Keratinocyte (primary cell): Measurements from ENCODE around the gene ARPC4. TPM values are rescaled to one million over a fixed set of nuclear protein-coding genes. Genes with fewer than 3 reads are reported as not detected.

Experiments
- DNase-seq: peaks from one replicate; pipeline ENCODE4 v3.0.0-alpha.2; 2011; ENCODE audit warnings: low read depth, missing footprints, low spot score
- FAIRE-seq: peaks from 2 replicates; lab custom pipeline; 2011; peaks lifted over from hg19 to GRCh38; lab: Jason Lieb, UNC
- H2AFZ ChIP-seq: 2 replicates; pipeline ENCODE4 v1.6.0; 2012; ENCODE audit warnings: low read length, control low read depth, inconsistent platforms; ENCODE audit not compliant: control insufficient read depth
- H3K27ac ChIP-seq: 2 replicates; pipeline ENCODE4 v1.5.1; 2011; ENCODE audit warnings: low read length; ENCODE audit not compliant: control insufficient read depth, insufficient read depth
- H3K27me3 ChIP-seq: 3 replicates; pipeline ENCODE4 v1.6.0; 2011; ENCODE audit warnings: low read length; ENCODE audit not compliant: control insufficient read depth, insufficient read depth; ENCODE audit errors: extremely low read depth
- H3K36me3 ChIP-seq, 2 experiments: 2 replicates in 1 of 2; 3 replicates in 1 of 2; pipeline ENCODE4 v1.5.1; 2011; ENCODE audit warnings: low read length in 2 of 2, mild to moderate bottlenecking in 1 of 2; ENCODE audit not compliant: control insufficient read depth in 2 of 2, insufficient read depth in 2 of 2; ENCODE audit errors: extremely low read depth in 1 of 2
- H3K4me1 ChIP-seq: 3 replicates; pipeline ENCODE4 v1.5.1; 2011; ENCODE audit warnings: low read length; ENCODE audit not compliant: control insufficient read depth, insufficient read depth; ENCODE audit errors: extremely low read depth
- H3K4me2 ChIP-seq: 3 replicates; pipeline ENCODE4 v1.6.0; 2011; ENCODE audit warnings: low read depth, low read length; ENCODE audit not compliant: control insufficient read depth, insufficient read depth; ENCODE audit errors: extremely low read depth
- H3K4me3 ChIP-seq, 3 experiments: fragments of 200-600 bp in 1 of 3; sonication (generic) in 1 of 3; 2 replicates in 2 of 3; 3 replicates in 1 of 3; pipeline ENCODE4 v1.5.1; 2011 to 2016; ENCODE audit warnings: low read length in 3 of 3, mild to moderate bottlenecking in 3 of 3, control low read depth in 2 of 3, inconsistent platforms in 1 of 3, low read depth in 1 of 3, mixed read lengths in 1 of 3, mixed run types in 1 of 3, moderate library complexity in 1 of 3; ENCODE audit not compliant: control insufficient read depth in 2 of 3, insufficient read depth in 2 of 3; ENCODE audit errors: extremely low read depth in 1 of 3
- H3K79me2 ChIP-seq: 2 replicates; pipeline ENCODE4 v1.6.0; 2012; ENCODE audit warnings: low read length; ENCODE audit not compliant: control insufficient read depth, insufficient read depth
- H3K9ac ChIP-seq: 3 replicates; pipeline ENCODE4 v1.6.0; 2011; ENCODE audit warnings: low read length; ENCODE audit not compliant: control insufficient read depth, insufficient read depth; ENCODE audit errors: extremely low read depth
- H3K9me1 ChIP-seq: 3 replicates; pipeline ENCODE4 v1.6.0; 2011; ENCODE audit warnings: low read length; ENCODE audit not compliant: control insufficient read depth, insufficient read depth; ENCODE audit errors: extremely low read depth
- H3K9me3 ChIP-seq: 2 replicates; pipeline ENCODE4 v1.5.1; 2012; ENCODE audit warnings: low read depth, low read length; ENCODE audit not compliant: control insufficient read depth
- H4K20me1 ChIP-seq: 3 replicates; pipeline ENCODE4 v1.6.0; 2011; ENCODE audit warnings: low read length; ENCODE audit not compliant: control insufficient read depth, insufficient read depth; ENCODE audit errors: extremely low read depth
- CTCF ChIP-seq, 3 experiments: IDR thresholded peaks in 1 of 3; conservative IDR thresholded peaks in 1 of 3; optimal IDR thresholded peaks in 1 of 3; 2 replicates in 2 of 3; 3 replicates in 1 of 3; pipeline versions ENCODE3 to v1.5.1; 2011; ENCODE audit warnings: low read length in 3 of 3, mild to moderate bottlenecking in 3 of 3, moderate library complexity in 2 of 3, control low read depth in 1 of 3, inconsistent platforms in 1 of 3; ENCODE audit not compliant: insufficient read depth in 2 of 3; ENCODE audit errors: extremely low read depth in 1 of 3
- EZH2 ChIP-seq: IDR thresholded peaks from one replicate; pipeline ENCODE4 v1.6.1; 2012; ENCODE audit warnings: inconsistent platforms, mild to moderate bottlenecking, low read length, moderate library complexity
- dilution Hi-C: fragments of 300-500 bp; cut with MboI; formaldehyde crosslinking; loops from one replicate; pipeline ENCODE4 v1.7.0; 2020; ENCODE audit warnings: low sequenced_read_pairs; ENCODE audit not compliant: extremely low pct_ligation_motif_present
- polyA plus RNA-seq, 5 experiments: library from polyadenylated mRNA; depleted of rRNA in 3 of 5; stranded (reverse) in 3 of 5; stranded (forward) in 1 of 5; unstranded in 1 of 5; fragments of >200 nt; gene quantifications; 1 replicate in 1 of 5; 2 replicates in 3 of 5; 3 replicates in 1 of 5; pipeline versions ENCODE4 v1.2.1 to v1.2.3, GENCODE V29; 2011 to 2012; ENCODE audit warnings: missing spikeins in 2 of 5, low read depth in 1 of 5, low replicate concordance in 1 of 5

ARPC4 gene
- polyA plus RNA-seq, 1 donor (not counting 4 experiments of a cell fraction or from before 2014, with no cell fraction given): 173 TPM

GRCh38 chr3:9744162-9744561 is 48.7 kb upstream of the ARPC4 start:
- Histone ChIP-seq H3K4me1 (peaks cover 2% of the 10 kb centered on the region), H3K79me2 (peaks cover 5% of the 10 kb centered on the region), H3K27me3 (no peaks in the 10 kb centered on the region), H3K9ac (no peak overlapping the region), H3K27ac (no peak overlapping the region), H3K36me3 (peaks cover 59 to 65% of the 10 kb centered on the region in 2 experiments), H3K9me1 (no peaks in the 10 kb centered on the region), H4K20me1 (no peaks in the 10 kb centered on the region), H2AFZ (no peak overlapping the region), H3K4me3 (no peak overlapping the region), H3K4me2 (no peak overlapping the region), H3K9me3 (no peaks in the 10 kb centered on the region)
- FAIRE-seq: no peak
- no peak for TF ChIP-seq CTCF (optimal IDR thresholded peaks at IDR 0.05 in 1 of 3, IDR thresholded peaks at IDR 0.05 in 1 of 3, conservative IDR thresholded peaks at IDR 0.05 in 1 of 3; ENCODE audit: extremely low read depth in 1 of 3, insufficient read depth in 2 of 3, low read length in 3 of 3)
- TF ChIP-seq EZH2: no peak
- DNase-seq: no peak
- dilution Hi-C loops: no loop called here

- DNase-seq (no peak), FAIRE-seq (no peak)
- Histone ChIP-seq H4K20me1 (no peaks in the 10 kb centered on the region), H3K4me3 (no peak overlapping the region), H3K9ac (no peak overlapping the region), H2AFZ (no peak overlapping the region), H3K4me1 (peaks cover 9% of the 10 kb centered on the region), H3K36me3 (peaks cover 47 to 53% of the 10 kb centered on the region in 2 experiments), H3K79me2 (no peaks in the 10 kb centered on the region), H3K27me3 (no peaks in the 10 kb centered on the region), H3K9me1 (no peaks in the 10 kb centered on the region), H3K4me2 (no peak overlapping the region), H3K9me3 (no peaks in the 10 kb centered on the region), H3K27ac (no peak overlapping the region)
- dilution Hi-C loops: no loop called here
- TF ChIP-seq EZH2: no peak
- no peak for TF ChIP-seq CTCF (optimal IDR thresholded peaks at IDR 0.05 in 1 of 3, IDR thresholded peaks at IDR 0.05 in 1 of 3, conservative IDR thresholded peaks at IDR 0.05 in 1 of 3; ENCODE audit: extremely low read depth in 1 of 3, insufficient read depth in 2 of 3, low read length in 3 of 3)
Observed at GRCh38 chr3:9745521-9745920, 47.4 kb upstream of the ARPC4 start.
